Measurements from ENCODE around the gene MDM2. TPM values are rescaled to one million over a fixed set of nuclear protein-coding genes. Genes with fewer than 3 reads are reported as not detected.

MDM2 gene
- total RNA-seq, 1 experiment from 2014 or later, result 207 TPM

GRCh38 chr12:68851592-68852306 lies 43.8 kb downstream of the MDM2 start:
- H3K27ac Mint-ChIP-seq, result no peak overlapping the region
- H3K36me3 Mint-ChIP-seq, result no peaks in the 10 kb centered on the region
- no peaks in the 10 kb centered on the region for H3K4me1 Mint-ChIP-seq
- no peak overlapping the region for H3K4me3 Mint-ChIP-seq
- ATAC-seq, result no peak
- H3K9me3 Mint-ChIP-seq, result no peaks in the 10 kb centered on the region
- ChIA-PET POLR2A (no interaction called here), CTCF (no interaction called here)
- H3K27me3 Mint-ChIP-seq (ENCODE audit: low read depth), result no peaks in the 10 kb centered on the region
- TF ChIP-seq MYBL2 (CRISPR knock-in tag; IDR thresholded peaks at IDR 0.05) (no peak), AFF4 (CRISPR knock-in tag; IDR thresholded peaks at IDR 0.05; ENCODE audit: borderline replicate concordance) (no peak), ERG (CRISPR knock-in tag; IDR thresholded peaks at IDR 0.05) (no peak), TEAD1 (CRISPR knock-in tag; IDR thresholded peaks at IDR 0.05) (no peak), ZNF263 (CRISPR knock-in tag; IDR thresholded peaks at IDR 0.05; ENCODE audit: low read depth) (no peak), NR3C1 (CRISPR knock-in tag; conservative IDR thresholded peaks at IDR 0.05; ENCODE audit: low read depth) (no peak), ZNF416 (CRISPR knock-in tag; IDR thresholded peaks at IDR 0.05) (no peak), PREB (CRISPR knock-in tag; IDR thresholded peaks at IDR 0.05; ENCODE audit: borderline replicate concordance) (no peak), SOX15 (CRISPR knock-in tag; IDR thresholded peaks at IDR 0.05) (no peak), IRF1 (CRISPR knock-in tag; IDR thresholded peaks at IDR 0.05) (no peak), PRDM15 (CRISPR knock-in tag; IDR thresholded peaks at IDR 0.05) (no peak), USF2 (CRISPR knock-in tag; IDR thresholded peaks at IDR 0.05) (no peak), FOXP1 (CRISPR knock-in tag; IDR thresholded peaks at IDR 0.05; ENCODE audit: borderline replicate concordance) (no peak), ZBTB43 (CRISPR knock-in tag; IDR thresholded peaks at IDR 0.05) (no peak), GRHL2 (CRISPR knock-in tag; IDR thresholded peaks at IDR 0.05; ENCODE audit: insufficient replicate concordance, severe bottlenecking) (no peak), MLX (CRISPR knock-in tag; IDR thresholded peaks at IDR 0.05) (no peak), RELA (CRISPR knock-in tag; IDR thresholded peaks at IDR 0.05; ENCODE audit: borderline replicate concordance) (no peak), ZNF317 (CRISPR knock-in tag; IDR thresholded peaks at IDR 0.05; ENCODE audit: borderline replicate concordance, low read depth) (no peak), CREB1 (CRISPR knock-in tag; IDR thresholded peaks at IDR 0.05) (no peak), E2F1 (CRISPR knock-in tag; IDR thresholded peaks at IDR 0.05) (no peak)
- no peak for DNase-seq (ENCODE audit: low spot score)
